GM06990 (cell line): ENCODE data around the gene SPAG17.

Source experiments
- DNase-seq: peaks from one replicate; pipeline ENCODE4 v3.0.0-alpha.2; 2011; ENCODE audit not compliant: insufficient read length; ENCODE audit errors: extremely low read depth
- H3K27me3 ChIP-seq: replicated peaks from 2 replicates; pipeline ENCODE4 v1.6.0; 2011; ENCODE audit warnings: low read length; ENCODE audit not compliant: control insufficient read depth, insufficient read depth
- H3K36me3 ChIP-seq: 2 replicates; pipeline ENCODE4 v1.5.1; 2011; ENCODE audit warnings: low read length; ENCODE audit not compliant: control insufficient read depth, insufficient read depth
- H3K4me3 ChIP-seq: replicated peaks from 2 replicates; pipeline ENCODE4 v1.5.1; 2011; ENCODE audit warnings: low read depth, mild to moderate bottlenecking, control low read depth, low read length
- CTCF ChIP-seq: IDR thresholded peaks from 2 replicates; pipeline ENCODE4 v1.5.1; 2011; ENCODE audit warnings: low read length, control low read depth, mild to moderate bottlenecking, inconsistent platforms; ENCODE audit not compliant: insufficient read depth, poor library complexity, severe bottlenecking

Gene SPAG17

GRCh38 chr1:118151312-118151937 lies 33.6 kb downstream of the SPAG17 start:
- no peak overlapping the region for H3K4me3 ChIP-seq
- H3K27me3 ChIP-seq: no peaks in the 10 kb centered on the region
- peak; percentile 76 for TF ChIP-seq CTCF
- DNase-seq: peak; percentile 8
- no peaks in the 10 kb centered on the region for H3K36me3 ChIP-seq

GRCh38 chr1:118149799-118150198 lies 35.2 kb downstream of the SPAG17 start:
- no peak overlapping the region for H3K4me3 ChIP-seq
- no peaks in the 10 kb centered on the region for H3K27me3 ChIP-seq
- no peaks in the 10 kb centered on the region for H3K36me3 ChIP-seq
- no peak for TF ChIP-seq CTCF
- DNase-seq: no peak

GRCh38 chr1:118148034-118148433 lies 37.0 kb downstream of the SPAG17 start:
- no peak for TF ChIP-seq CTCF
- H3K27me3 ChIP-seq: no peaks in the 10 kb centered on the region
- no peak overlapping the region for H3K4me3 ChIP-seq
- no peaks in the 10 kb centered on the region for H3K36me3 ChIP-seq
- DNase-seq: no peak

GRCh38 chr1:118147522-118147921 lies 37.5 kb downstream of the SPAG17 start:
- no peak for TF ChIP-seq CTCF
- no peak for DNase-seq
- no peaks in the 10 kb centered on the region for H3K36me3 ChIP-seq
- no peaks in the 10 kb centered on the region for H3K27me3 ChIP-seq
- no peak overlapping the region for H3K4me3 ChIP-seq

- DNase-seq: no peak
- Histone ChIP-seq H3K4me3 (no peak overlapping the region), H3K36me3 (no peaks in the 10 kb centered on the region), H3K27me3 (no peaks in the 10 kb centered on the region)
- TF ChIP-seq CTCF: no peak
These were observed 39.3 kb downstream of the SPAG17 start for GRCh38 chr1:118145721-118146120.

GRCh38 chr1:118144684-118145083 lies 40.3 kb downstream of the SPAG17 start:
- H3K36me3 ChIP-seq: no peaks in the 10 kb centered on the region
- DNase-seq: no peak
- H3K27me3 ChIP-seq: no peaks in the 10 kb centered on the region
- no peak overlapping the region for H3K4me3 ChIP-seq
- no peak for TF ChIP-seq CTCF
